ENCODE results near the gene SPATC1L.

The SPATC1L gene

DNA sequence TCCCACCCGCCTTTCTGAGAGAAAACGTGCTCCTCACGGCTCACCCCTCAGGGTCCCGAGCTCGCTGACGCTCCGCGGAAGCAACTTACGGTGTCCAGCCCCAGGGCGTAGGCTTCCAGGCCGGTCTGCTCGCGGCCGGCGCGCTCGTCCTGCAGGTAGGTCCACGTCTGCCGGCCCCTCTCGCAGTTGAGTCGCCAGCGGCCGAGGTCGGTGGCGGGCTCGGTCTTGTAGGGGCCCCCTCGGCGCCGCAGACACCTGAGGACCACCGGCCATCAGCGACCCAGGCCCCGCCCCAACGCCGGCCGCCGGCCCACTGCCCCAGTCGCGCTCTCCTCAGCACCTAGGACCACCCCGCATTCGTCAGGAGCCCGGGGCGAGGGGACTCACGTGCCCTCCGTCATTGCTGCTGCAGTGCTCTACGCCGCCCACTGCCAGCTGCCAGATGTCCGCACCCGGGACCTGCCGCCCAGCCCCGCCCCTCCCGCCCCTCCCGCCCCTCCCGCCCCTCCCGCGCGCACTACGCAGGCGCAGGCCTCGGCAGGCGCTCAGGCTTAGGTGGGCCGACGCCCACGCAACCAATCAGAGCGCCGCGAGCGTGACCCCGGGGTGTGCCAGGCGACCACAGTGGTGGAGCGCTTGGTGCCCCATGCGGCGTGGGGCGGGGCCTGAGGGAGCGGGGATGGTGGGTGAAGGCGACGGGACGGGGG is 44.2 kb upstream of the SPATC1L start, which contains the start of gene LSS (continued):
- peak; percentile 25; the same call in 1 of the 2 replicates for TF ChIP-seq ZIC2 (tag by site-specific recombination; IDR thresholded peaks at IDR 0.05)
- TF ChIP-seq MYNN (tag by site-specific recombination; IDR thresholded peaks at IDR 0.05; ENCODE audit: borderline replicate concordance) = no peak
- TF ChIP-seq ZNF776 (tag by site-specific recombination; IDR thresholded peaks at IDR 0.05; ENCODE audit: borderline replicate concordance) = no peak
- TF ChIP-seq, protein P1, sequence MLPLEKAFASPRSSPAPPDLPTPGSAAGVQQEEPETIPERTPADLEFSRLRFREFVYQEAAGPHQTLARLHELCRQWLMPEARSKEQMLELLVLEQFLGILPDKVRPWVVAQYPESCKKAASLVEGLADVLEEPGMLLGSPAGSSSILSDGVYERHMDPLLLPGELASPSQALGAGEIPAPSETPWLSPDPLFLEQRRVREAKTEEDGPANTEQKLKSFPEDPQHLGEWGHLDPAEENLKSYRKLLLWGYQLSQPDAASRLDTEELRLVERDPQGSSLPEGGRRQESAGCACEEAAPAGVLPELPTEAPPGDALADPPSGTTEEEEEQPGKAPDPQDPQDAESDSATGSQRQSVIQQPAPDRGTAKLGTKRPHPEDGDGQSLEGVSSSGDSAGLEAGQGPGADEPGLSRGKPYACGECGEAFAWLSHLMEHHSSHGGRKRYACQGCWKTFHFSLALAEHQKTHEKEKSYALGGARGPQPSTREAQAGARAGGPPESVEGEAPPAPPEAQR (tag by site-specific recombination; IDR thresholded peaks at IDR 0.05) = no peak
- TF ChIP-seq ZNF549 (tag by site-specific recombination; IDR thresholded peaks at IDR 0.05) = no peak
- TF ChIP-seq ZNF157 (tag by site-specific recombination; IDR thresholded peaks at IDR 0.05) = no peak
- no peak for TF ChIP-seq MEIS1 (CRISPR knock-in tag; IDR thresholded peaks at IDR 0.05; ENCODE audit: borderline replicate concordance)
- no peak for TF ChIP-seq ZSCAN16 (tag by site-specific recombination; IDR thresholded peaks at IDR 0.05)
- TF ChIP-seq ZNF221 (tag by site-specific recombination; IDR thresholded peaks at IDR 0.05; ENCODE audit: borderline replicate concordance) = no peak
- no peak for TF ChIP-seq ZNF473 (tag by site-specific recombination; IDR thresholded peaks at IDR 0.05)
- TF ChIP-seq ZNF677 (tag by site-specific recombination; IDR thresholded peaks at IDR 0.05) = no peak
- TF ChIP-seq, protein P2, sequence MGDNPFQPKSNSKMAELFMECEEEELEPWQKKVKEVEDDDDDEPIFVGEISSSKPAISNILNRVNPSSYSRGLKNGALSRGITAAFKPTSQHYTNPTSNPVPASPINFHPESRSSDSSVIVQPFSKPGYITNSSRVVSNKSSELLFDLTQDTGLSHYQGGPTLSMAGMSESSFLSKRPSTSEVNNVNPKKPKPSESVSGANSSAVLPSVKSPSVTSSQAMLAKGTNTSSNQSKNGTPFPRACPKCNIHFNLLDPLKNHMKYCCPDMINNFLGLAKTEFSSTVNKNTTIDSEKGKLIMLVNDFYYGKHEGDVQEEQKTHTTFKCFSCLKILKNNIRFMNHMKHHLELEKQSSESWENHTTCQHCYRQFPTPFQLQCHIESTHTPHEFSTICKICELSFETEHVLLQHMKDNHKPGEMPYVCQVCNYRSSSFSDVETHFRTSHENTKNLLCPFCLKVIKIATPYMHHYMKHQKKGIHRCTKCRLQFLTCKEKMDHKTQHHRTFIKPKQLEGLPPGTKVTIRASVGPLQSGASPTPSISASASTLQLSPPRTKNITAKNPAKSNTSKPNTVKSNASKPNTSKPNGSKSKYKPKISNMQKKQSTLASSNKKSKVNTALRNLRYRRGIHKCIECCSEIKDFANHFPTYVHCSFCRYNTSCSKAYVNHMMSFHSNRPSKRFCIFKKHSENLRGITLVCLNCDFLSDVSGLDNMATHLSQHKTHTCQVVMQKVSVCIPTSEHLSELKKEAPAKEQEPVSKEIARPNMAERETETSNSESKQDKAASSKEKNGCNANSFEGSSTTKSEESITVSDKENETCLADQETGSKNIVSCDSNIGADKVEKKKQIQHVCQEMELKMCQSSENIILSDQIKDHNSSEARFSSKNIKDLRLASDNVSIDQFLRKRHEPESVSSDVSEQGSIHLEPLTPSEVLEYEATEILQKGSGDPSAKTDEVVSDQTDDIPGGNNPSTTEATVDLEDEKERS (tag by site-specific recombination; IDR thresholded peaks at IDR 0.05) = no peak
- no peak for TF ChIP-seq GLI2 (tag by site-specific recombination; IDR thresholded peaks at IDR 0.05; ENCODE audit: borderline replicate concordance, low read depth)
- no peak for TF ChIP-seq ZNF529 (tag by site-specific recombination; IDR thresholded peaks at IDR 0.05; ENCODE audit: insufficient replicate concordance)

DNA sequence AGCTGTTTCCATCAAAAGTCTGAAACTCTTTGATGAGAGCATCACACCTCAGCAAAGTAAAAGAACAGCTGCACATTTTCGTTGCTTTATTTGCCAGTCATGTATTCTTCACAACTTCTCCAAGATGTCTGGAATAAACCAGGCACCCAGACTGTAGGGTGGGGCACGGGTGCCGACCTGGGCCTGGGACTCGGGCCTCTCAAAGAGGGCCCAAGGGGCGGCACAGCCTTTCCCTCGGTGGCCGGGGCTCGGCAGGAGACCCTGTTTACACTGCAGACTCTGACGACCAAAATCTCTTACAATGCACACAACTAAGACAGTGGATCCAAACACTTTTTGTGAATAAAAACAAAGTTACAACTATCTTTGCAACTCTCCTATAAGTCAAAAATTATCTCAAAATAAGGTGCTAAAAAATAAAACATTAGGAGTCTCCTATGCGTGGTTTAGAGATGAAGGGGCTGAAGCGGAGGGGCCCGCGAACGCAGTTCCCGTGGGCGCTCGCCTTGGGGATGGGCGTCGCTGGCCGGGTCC is 43.6 kb upstream of the SPATC1L start:
- no peaks in the 10 kb centered on the region for H3K9me3 ChIP-seq (ENCODE audit: control insufficient read depth, insufficient read depth, low read depth, low read length)
- ChIA-PET CTCF (interaction anchor here (0.6 to 1.5 kb wide), 8 partner anchors 9 to 146 kb away, joined by 3 to 8 read pairs (median 4); no protein-coding TSS in a partner anchor), POLR2A (interaction anchor here (0.9 to 1.3 kb wide), 4 partner anchors 31 to 247 kb away, joined by 3 to 4 read pairs (median 4); partner anchors contain the start of genes COL6A1 and YBEY)
- peaks cover 4 to 28% of the 10 kb centered on the region in 2 experiments; a peak in 2 of 3 replicates for H3K36me3 ChIP-seq (ENCODE audit: control insufficient read depth in 2 of 2, insufficient read depth in 1 of 2, low read length in 2 of 2)
- peaks cover 8% of the 10 kb centered on the region; the same call in 1 of the 2 replicates for H3K4me1 ChIP-seq (ENCODE audit: control insufficient read depth, insufficient read depth, low read length)
- peak overlapping the region; percentile 56 for H3K4me3 ChIP-seq (ENCODE audit: low read depth, low read length)
- TF ChIP-seq ZNF335 (tag by site-specific recombination; conservative IDR thresholded peaks at IDR 0.05) (peak; percentile 72; the same call in 1 of the 2 replicates), ZNF366 (tag by site-specific recombination; conservative IDR thresholded peaks at IDR 0.05) (no peak)
- peak overlapping the region; percentile 81; the same call in 1 of the 2 replicates for H3K27ac ChIP-seq (ENCODE audit: extremely low read depth, low read depth, low read length)

DNA sequence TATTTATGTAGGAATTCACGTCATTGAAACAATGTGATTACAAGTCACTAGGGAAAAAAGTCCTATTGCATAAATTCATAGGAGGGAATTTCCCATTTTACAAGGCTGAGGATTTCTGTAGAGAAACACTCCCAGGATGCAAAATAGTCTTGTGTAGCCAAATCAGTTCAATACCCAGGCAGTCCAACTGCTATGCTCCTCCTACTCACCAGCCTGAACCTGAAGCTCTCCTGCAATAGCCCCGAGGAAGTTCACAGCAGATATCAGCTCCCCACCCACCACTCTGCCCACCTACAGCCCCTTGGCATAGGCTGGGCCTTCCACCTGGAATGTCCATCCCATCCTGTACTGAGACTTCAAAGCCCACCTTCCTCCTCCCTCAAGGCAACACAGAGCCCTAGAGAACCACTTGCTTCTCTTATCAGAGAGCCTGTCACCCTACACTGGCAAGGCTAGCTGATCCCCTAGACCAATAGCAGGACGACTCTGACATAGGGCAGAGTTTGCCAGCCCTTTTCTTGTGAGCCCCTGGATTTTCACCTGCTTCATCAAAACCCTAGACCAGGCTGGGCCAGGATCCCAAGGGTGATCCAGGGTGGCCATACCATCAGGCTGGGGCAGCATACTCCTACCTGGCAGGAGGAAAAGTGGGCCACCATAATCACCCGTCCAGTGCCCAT is 42.8 kb upstream of the SPATC1L start:
- H3K4me3 ChIP-seq (ENCODE audit: low read depth, low read length) = no peak overlapping the region
- ChIA-PET CTCF (interaction anchor here (0.6 to 1.5 kb wide), 5 partner anchors 10 to 146 kb away, joined by 3 to 8 read pairs (median 4); no protein-coding TSS in a partner anchor), POLR2A (no interaction called here)
- H3K9me3 ChIP-seq (ENCODE audit: control insufficient read depth, insufficient read depth, low read depth, low read length) = no peaks in the 10 kb centered on the region
- H3K36me3 ChIP-seq (ENCODE audit: control insufficient read depth in 2 of 2, insufficient read depth in 1 of 2, low read length in 2 of 2) = peaks cover 4 to 29% of the 10 kb centered on the region in 2 experiments; a peak in 2 of 3 replicates
- H3K27ac ChIP-seq (ENCODE audit: extremely low read depth, low read depth, low read length) = peak overlapping the region; percentile 13; the same call in 1 of the 2 replicates
- peaks cover 8% of the 10 kb centered on the region; the same call in 1 of the 2 replicates for H3K4me1 ChIP-seq (ENCODE audit: control insufficient read depth, insufficient read depth, low read length)
- TF ChIP-seq, protein P3, sequence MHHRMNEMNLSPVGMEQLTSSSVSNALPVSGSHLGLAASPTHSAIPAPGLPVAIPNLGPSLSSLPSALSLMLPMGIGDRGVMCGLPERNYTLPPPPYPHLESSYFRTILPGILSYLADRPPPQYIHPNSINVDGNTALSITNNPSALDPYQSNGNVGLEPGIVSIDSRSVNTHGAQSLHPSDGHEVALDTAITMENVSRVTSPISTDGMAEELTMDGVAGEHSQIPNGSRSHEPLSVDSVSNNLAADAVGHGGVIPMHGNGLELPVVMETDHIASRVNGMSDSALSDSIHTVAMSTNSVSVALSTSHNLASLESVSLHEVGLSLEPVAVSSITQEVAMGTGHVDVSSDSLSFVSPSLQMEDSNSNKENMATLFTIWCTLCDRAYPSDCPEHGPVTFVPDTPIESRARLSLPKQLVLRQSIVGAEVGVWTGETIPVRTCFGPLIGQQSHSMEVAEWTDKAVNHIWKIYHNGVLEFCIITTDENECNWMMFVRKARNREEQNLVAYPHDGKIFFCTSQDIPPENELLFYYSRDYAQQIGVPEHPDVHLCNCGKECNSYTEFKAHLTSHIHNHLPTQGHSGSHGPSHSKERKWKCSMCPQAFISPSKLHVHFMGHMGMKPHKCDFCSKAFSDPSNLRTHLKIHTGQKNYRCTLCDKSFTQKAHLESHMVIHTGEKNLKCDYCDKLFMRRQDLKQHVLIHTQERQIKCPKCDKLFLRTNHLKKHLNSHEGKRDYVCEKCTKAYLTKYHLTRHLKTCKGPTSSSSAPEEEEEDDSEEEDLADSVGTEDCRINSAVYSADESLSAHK (tag by site-specific recombination; IDR thresholded peaks at IDR 0.05) = no peak
- peak; percentile 49; the same call in 1 of the 2 replicates for TF ChIP-seq ZNF341 (tag by site-specific recombination; IDR thresholded peaks at IDR 0.05; ENCODE audit: low read depth)
- peak; percentile 77 for TF ChIP-seq ZNF600 (tag by site-specific recombination; IDR thresholded peaks at IDR 0.05)
- no peak for TF ChIP-seq ZNF311 (tag by site-specific recombination; IDR thresholded peaks at IDR 0.05; ENCODE audit: borderline replicate concordance)
- TF ChIP-seq MYNN (tag by site-specific recombination; IDR thresholded peaks at IDR 0.05; ENCODE audit: borderline replicate concordance) = no peak
- peak; percentile 59; the same call in 1 of the 2 replicates for TF ChIP-seq SP3 (tag by site-specific recombination; IDR thresholded peaks at IDR 0.05)
- no peak for TF ChIP-seq TCF7L2 (IDR thresholded peaks at IDR 0.05; ENCODE audit: borderline replicate concordance, low read depth, low read length)
- no peak for TF ChIP-seq ZNF121 (tag by site-specific recombination; IDR thresholded peaks at IDR 0.05)
- TF ChIP-seq ZNF2 (tag by site-specific recombination; IDR thresholded peaks at IDR 0.05) = no peak

All from HEK293 (cell line).